Spleen (tissue), 11 donors: Measurements from ENCODE around the gene NLRP11. TPM values are rescaled to one million over a fixed set of nuclear protein-coding genes. Genes with fewer than 3 reads are reported as not detected.

ENCODE experiments used
- DNase-seq: peaks from one replicate; pipeline ENCODE4 v3.0.0-alpha.2; 2020
- H3K27ac ChIP-seq, 8 donors: fragments of 200-600 bp; sonication (generic) in 7 of 8; 1 replicate in 4 of 8; 2 replicates in 4 of 8; pipeline versions ENCODE4 v1.5.0 to v1.8.0; 2016 to 2021; ENCODE audit warnings: inconsistent platforms in 4 of 8, mild to moderate bottlenecking in 4 of 8, moderate library complexity in 1 of 8
- H3K27me3 ChIP-seq, 7 donors: fragments of 200-600 bp; sonication (generic) in 6 of 7; replicated peaks in 1 of 7; 1 replicate in 4 of 7; 2 replicates in 3 of 7; pipeline versions ENCODE4 v1.5.0 to v1.8.0; 2016 to 2021; ENCODE audit warnings: inconsistent platforms in 3 of 7, mild to moderate bottlenecking in 1 of 7
- H3K36me3 ChIP-seq, 6 donors: fragments of 200-600 bp; sonication (generic) in 5 of 6; 1 replicate in 4 of 6; 2 replicates in 2 of 6; pipeline versions ENCODE4 v1.5.0 to v1.8.0; 2016 to 2021; ENCODE audit warnings: inconsistent platforms in 2 of 6
- H3K4me1 ChIP-seq, 6 donors: fragments of 200-600 bp; sonication (generic) in 5 of 6; 1 replicate in 3 of 6; 2 replicates in 3 of 6; pipeline versions ENCODE4 v1.5.0 to v1.8.0; 2016 to 2021; ENCODE audit warnings: inconsistent platforms in 3 of 6
- H3K4me3 ChIP-seq, 8 donors: fragments of 200-600 bp; sonication (generic) in 7 of 8; 1 replicate in 4 of 8; 2 replicates in 4 of 8; pipeline versions ENCODE4 v1.5.0 to v1.8.0; 2016 to 2021; ENCODE audit warnings: inconsistent platforms in 4 of 8, mild to moderate bottlenecking in 4 of 8, moderate library complexity in 2 of 8
- H3K9me3 ChIP-seq, 8 donors: fragments of 200-600 bp; sonication (generic) in 7 of 8; 1 replicate in 4 of 8; 2 replicates in 4 of 8; pipeline versions ENCODE4 v1.5.0 to v1.8.0; 2016 to 2021; ENCODE audit warnings: inconsistent platforms in 4 of 8
- POLR2A ChIP-seq, 3 donors: fragments of 450-650 bp; IDR thresholded peaks; one replicate each; pipeline ENCODE4 v1.5.1; 2017; ENCODE audit warnings: antibody characterized with exemption in 3 of 3, mild to moderate bottlenecking in 1 of 3
- POLR2AphosphoS5 ChIP-seq, 3 donors: sonication (generic); formaldehyde crosslinking; IDR thresholded peaks; one replicate each; pipeline ENCODE4 v1.5.1; 2017; ENCODE audit warnings: antibody characterized with exemption in 3 of 3
- WGBS, 5 donors: extraction: QIAGEN DNeasy Blood & Tissue Kit in 3 of 5; methylation state at CpG; one replicate each; pipeline versions ENCODE4 v1.1.5 to v1.1.7; 2013 to 2018; 5-methylcytosine and 5-hydroxymethylcytosine counted together
- intact Hi-C: fragments of 100-400 bp; cut with DNase I; formaldehyde crosslinking; loops from one replicate; pipeline ENCODE4 v1.15.0; 2023; ENCODE audit warnings: low total_unique reads
- polyA plus RNA-seq, 3 donors: library from polyadenylated mRNA; stranded (reverse); fragments of 200-250 nt; gene quantifications; one replicate each; pipeline ENCODE4 v1.2.1, GENCODE V29; 2013
- total RNA-seq, 7 donors: library from RNA; depleted of rRNA in 3 of 7; stranded (reverse); fragments of >200 nt in 3 of 7; fragmentation: NEBNext Ultra II Directional in 4 of 7; extraction: Animal tissue kit (Norgen Biotek cat#: 25700) in 4 of 7; gene quantifications; one replicate each; pipeline versions ENCODE4 v1.1.0 to v1.2.1, GENCODE V29; 2016 to 2021
- TF ChIP-seq, protein P1 (sequence below), 11 experiments: fragments of 200-600 bp in 7 of 11; fragments of 450-650 bp in 4 of 11; sonication (generic) in 4 of 11; IDR thresholded peaks in 8 of 11; conservative IDR thresholded peaks in 3 of 11; 1 replicate in 7 of 11; 2 replicates in 4 of 11; pipeline versions ENCODE4 v1.4.0 to v1.8.0; 2016 to 2021; ENCODE audit warnings: antibody characterized with exemption in 11 of 11, inconsistent platforms in 4 of 11, mild to moderate bottlenecking in 1 of 11
- donor health status: healthy with polysubstance abuse.
- donor health status: DM: no; HTN: no; CAD: no; lungs with moderate emphysema.
- donor health status: DM: no; HTN: no; CAD: no.
- donor health status: Bipolar disorder and iron deficiency.
- donor health status: healthy.
- donor health status: DM: no; HTN: no; CAD: no.
- donor health status: DM: yes; HTN: yes; CAD: no.

Gene NLRP11
- total and polyA plus RNA-seq, 10 donors: 0.03 to 0.22 (median 0.11) TPM; not detected in 6

DNA sequence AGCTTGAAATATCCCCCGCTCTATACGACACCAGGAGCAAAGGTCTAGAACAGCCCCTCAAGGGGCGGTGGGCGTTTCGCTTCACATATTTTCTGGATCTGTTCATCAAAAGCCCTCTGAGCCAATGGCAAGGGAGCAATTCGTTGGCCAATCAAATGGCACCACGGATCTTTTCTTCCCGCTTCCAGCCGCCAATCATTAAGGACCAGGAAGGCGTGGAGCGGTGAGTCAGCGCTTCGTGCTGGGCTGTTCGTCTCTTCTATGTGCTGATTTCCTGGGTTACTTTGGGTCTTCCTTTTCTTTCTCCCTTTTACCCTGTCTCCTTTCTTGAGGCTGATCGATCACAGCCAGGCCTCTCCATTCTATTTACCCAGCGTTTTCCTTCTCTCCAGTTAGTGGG, 4.5 kb upstream of the NLRP11 start, which contains the start of gene NLRP4:
Gene NLRP4, plus strand, starts transcription at position 201 of the 400 bp plus-strand sequence. CDS start 15,541 bp downstream, outside the sequence.
- no peak for TF ChIP-seq POLR2A (IDR thresholded peaks at IDR 0.05)
- TF ChIP-seq, protein P1, sequence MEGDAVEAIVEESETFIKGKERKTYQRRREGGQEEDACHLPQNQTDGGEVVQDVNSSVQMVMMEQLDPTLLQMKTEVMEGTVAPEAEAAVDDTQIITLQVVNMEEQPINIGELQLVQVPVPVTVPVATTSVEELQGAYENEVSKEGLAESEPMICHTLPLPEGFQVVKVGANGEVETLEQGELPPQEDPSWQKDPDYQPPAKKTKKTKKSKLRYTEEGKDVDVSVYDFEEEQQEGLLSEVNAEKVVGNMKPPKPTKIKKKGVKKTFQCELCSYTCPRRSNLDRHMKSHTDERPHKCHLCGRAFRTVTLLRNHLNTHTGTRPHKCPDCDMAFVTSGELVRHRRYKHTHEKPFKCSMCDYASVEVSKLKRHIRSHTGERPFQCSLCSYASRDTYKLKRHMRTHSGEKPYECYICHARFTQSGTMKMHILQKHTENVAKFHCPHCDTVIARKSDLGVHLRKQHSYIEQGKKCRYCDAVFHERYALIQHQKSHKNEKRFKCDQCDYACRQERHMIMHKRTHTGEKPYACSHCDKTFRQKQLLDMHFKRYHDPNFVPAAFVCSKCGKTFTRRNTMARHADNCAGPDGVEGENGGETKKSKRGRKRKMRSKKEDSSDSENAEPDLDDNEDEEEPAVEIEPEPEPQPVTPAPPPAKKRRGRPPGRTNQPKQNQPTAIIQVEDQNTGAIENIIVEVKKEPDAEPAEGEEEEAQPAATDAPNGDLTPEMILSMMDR (IDR thresholded peaks at IDR 0.05 in 8 of 11, conservative IDR thresholded peaks at IDR 0.05 in 3 of 11): no peak
- no peak for TF ChIP-seq POLR2AphosphoS5 (IDR thresholded peaks at IDR 0.05)
- peaks cover 0 to 9% (median 0%) of the 10 kb centered on the region in 7 donors for H3K27me3 ChIP-seq
- no peak within 1 kb of the TSS for H3K27ac ChIP-seq
- peaks cover 0 to 16% (median 5%) of the 10 kb centered on the region in 8 donors for H3K9me3 ChIP-seq
- no peaks in the 10 kb centered on the region for H3K4me1 ChIP-seq
- no peak for DNase-seq
- H3K36me3 ChIP-seq: no peaks in the 10 kb centered on the region
- intact Hi-C loops: no loop called here
- 89 to 96% (median 90%) methylated on average over 16 of the region's 16 CpGs for WGBS, 5 donors
- H3K4me3 ChIP-seq: no peak within 1 kb of the TSS

DNA sequence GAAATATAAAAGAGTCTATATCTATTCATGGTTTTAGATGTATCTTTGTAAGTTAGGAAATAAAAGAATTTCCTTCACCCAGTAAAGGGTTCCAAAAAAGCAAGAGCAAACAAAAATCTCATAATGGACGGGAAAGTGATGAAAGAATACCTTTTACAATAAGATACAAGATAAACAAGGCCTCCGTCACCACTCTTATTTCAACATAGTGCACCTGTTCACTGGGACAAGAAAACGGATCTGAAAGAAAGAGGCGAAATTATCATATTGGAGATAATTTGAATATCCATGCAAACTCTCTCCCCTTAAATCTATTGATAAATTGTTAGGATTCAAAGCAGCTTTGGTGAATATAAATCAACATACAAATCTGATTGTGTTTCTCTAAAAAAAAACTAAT, 877 bp upstream of the NLRP11 start:
- Histone ChIP-seq H3K27ac (no peak overlapping the region), H3K4me3 (no peak overlapping the region), H3K36me3 (no peaks in the 10 kb centered on the region), H3K9me3 (peaks cover 0 to 10% (median 0%) of the 10 kb centered on the region in 8 donors), H3K27me3 (peaks cover 0 to 5% (median 0%) of the 10 kb centered on the region in 7 donors), H3K4me1 (no peaks in the 10 kb centered on the region)
- WGBS, 5 donors: 70 to 85% (median 77%) methylated on average over 4 of the region's 4 CpGs
- no peak for DNase-seq
- intact Hi-C loops: no loop called here
- TF ChIP-seq POLR2AphosphoS5 (IDR thresholded peaks at IDR 0.05): no peak
- TF ChIP-seq POLR2A (IDR thresholded peaks at IDR 0.05): no peak
- TF ChIP-seq, protein P1 (IDR thresholded peaks at IDR 0.05 in 8 of 11, conservative IDR thresholded peaks at IDR 0.05 in 3 of 11): no peak

DNA sequence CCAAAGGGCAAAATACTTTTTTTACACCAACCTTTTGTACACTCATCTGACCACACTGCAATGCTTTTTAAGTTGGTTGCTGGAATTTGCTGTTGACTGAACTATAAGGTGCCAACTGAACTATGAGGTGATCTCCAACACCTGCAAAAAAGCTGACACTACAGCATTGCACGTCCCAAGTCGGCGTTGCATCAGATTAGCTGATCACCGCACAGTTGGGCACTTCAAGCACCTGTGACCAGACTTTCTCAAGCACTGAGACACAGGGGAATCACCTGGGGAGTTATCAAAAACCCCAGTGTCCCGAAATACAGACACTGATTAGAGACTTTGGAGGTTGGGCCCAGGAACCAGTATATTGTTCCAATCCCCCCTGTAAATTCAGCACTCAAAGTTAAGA, 1.1 kb downstream of the NLRP11 start:
- no peak for DNase-seq
- no peaks in the 10 kb centered on the region for H3K36me3 ChIP-seq
- TF ChIP-seq POLR2A (IDR thresholded peaks at IDR 0.05) (no peak), POLR2AphosphoS5 (IDR thresholded peaks at IDR 0.05) (no peak)
- TF ChIP-seq, protein P1 (IDR thresholded peaks at IDR 0.05 in 8 of 11, conservative IDR thresholded peaks at IDR 0.05 in 3 of 11): no peak
- no peaks in the 10 kb centered on the region for H3K9me3 ChIP-seq
- H3K4me1 ChIP-seq: no peaks in the 10 kb centered on the region
- peaks cover 0 to 5% (median 0%) of the 10 kb centered on the region in 7 donors for H3K27me3 ChIP-seq
- H3K4me3 ChIP-seq: no peak overlapping the region
- 71 to 79% (median 74%) methylated on average over 5 of the region's 5 CpGs for WGBS, 5 donors
- intact Hi-C loops: no loop called here
- no peak overlapping the region for H3K27ac ChIP-seq

DNA sequence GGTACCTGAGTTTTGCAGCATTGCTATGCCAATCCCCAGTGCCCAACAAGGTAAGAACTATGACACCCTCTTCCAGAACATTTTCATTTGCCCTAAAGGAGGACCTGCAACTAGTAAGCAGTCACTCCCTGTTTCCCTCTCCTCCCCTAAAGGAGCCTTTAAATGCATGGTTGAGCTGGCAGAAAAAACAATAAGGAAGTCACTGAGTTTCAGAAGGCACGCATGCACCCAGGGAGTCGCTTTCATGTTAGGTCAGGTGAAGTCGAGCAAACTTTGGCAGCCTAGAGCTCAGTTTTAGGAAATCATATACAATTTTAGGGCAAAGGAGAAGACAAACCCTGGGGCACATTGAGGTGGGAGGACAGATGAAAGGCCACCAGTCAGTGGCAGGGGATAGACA, 11.8 kb downstream of the NLRP11 start:
- peaks cover 0 to 13% (median 0%) of the 10 kb centered on the region in 7 donors for H3K27me3 ChIP-seq
- no peak overlapping the region for H3K4me3 ChIP-seq
- H3K4me1 ChIP-seq: no peaks in the 10 kb centered on the region
- H3K27ac ChIP-seq: no peak overlapping the region
- peaks cover 0 to 7% (median 0%) of the 10 kb centered on the region in 8 donors for H3K9me3 ChIP-seq
- no peaks in the 10 kb centered on the region for H3K36me3 ChIP-seq
- no peak for DNase-seq
- intact Hi-C loops: no loop called here
- no peak for TF ChIP-seq POLR2A (IDR thresholded peaks at IDR 0.05)
- no peak for TF ChIP-seq POLR2AphosphoS5 (IDR thresholded peaks at IDR 0.05)
- TF ChIP-seq, protein P1 (IDR thresholded peaks at IDR 0.05 in 8 of 11, conservative IDR thresholded peaks at IDR 0.05 in 3 of 11): no peak
- 53 to 82% (median 78%) methylated on average over 3 of the region's 3 CpGs for WGBS, 5 donors
